SK-N-SH (cell line): Measurements from ENCODE around the gene PDILT.

Source experiments
- GATA2 ChIP-seq: sonication (generic); formaldehyde crosslinking; IDR thresholded peaks from 2 replicates; pipeline ENCODE4 v1.5.0; 2020; ENCODE audit warnings: mild to moderate bottlenecking, missing genetic modification reagents
- RXRA ChIP-seq: IDR thresholded peaks from 2 replicates; pipeline ENCODE4 v1.4.0; 2012; ENCODE audit warnings: low read depth, mild to moderate bottlenecking, borderline replicate concordance
- TF ChIP-seq, protein P1 (sequence below): IDR thresholded peaks from 2 replicates; pipeline ENCODE4 v1.4.0; 2012; ENCODE audit warnings: low read depth
- TF ChIP-seq, protein P2 (sequence below): fragments of 200-600 bp; sonication (generic); IDR thresholded peaks from 2 replicates; pipeline ENCODE4 v1.6.1; 2017; ENCODE audit warnings: antibody characterized with exemption, mild to moderate bottlenecking, moderate library complexity

DNA sequence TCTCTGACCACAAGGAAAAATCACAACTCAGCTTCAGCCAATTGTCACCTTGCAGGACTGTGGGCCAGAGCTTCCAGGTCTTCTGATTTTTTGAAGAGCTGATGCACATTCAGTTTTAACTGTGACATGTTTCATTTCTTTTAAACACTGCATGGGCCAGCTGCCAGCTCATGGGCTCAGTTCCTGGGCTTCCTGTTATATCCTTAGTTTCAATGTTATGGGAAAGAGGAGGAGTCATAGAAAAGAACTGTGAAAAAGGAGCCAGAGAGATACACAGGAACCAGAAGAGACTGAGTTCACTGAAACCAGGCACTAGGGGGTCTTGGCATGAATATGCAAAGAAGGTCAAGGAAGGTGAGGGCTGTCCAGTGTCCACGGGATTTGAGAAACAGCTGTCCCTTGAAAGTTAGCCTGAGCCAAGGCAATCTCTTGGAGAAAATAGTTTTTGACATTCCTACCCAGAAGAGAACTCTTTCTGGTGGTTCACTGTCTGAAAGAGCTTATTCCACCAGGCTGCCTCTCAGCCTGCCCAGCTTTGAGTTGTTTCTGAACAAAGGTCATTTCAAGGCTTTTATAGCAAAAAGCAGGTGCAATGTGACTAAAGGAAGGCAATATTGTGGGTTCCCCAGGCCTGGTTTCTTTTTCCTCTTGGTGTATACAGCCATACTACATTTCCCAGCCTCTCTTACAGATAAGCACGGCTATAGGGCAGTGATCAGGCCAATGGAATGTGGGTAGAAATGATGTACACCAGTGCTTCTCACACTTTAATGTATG, 10.5 kb downstream of the PDILT start:
- TF ChIP-seq, protein P1, sequence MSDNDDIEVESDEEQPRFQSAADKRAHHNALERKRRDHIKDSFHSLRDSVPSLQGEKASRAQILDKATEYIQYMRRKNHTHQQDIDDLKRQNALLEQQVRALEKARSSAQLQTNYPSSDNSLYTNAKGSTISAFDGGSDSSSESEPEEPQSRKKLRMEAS, result no peak
- TF ChIP-seq GATA2 (CRISPR knock-in tag) (no peak), RXRA (no peak)
- TF ChIP-seq, protein P2, sequence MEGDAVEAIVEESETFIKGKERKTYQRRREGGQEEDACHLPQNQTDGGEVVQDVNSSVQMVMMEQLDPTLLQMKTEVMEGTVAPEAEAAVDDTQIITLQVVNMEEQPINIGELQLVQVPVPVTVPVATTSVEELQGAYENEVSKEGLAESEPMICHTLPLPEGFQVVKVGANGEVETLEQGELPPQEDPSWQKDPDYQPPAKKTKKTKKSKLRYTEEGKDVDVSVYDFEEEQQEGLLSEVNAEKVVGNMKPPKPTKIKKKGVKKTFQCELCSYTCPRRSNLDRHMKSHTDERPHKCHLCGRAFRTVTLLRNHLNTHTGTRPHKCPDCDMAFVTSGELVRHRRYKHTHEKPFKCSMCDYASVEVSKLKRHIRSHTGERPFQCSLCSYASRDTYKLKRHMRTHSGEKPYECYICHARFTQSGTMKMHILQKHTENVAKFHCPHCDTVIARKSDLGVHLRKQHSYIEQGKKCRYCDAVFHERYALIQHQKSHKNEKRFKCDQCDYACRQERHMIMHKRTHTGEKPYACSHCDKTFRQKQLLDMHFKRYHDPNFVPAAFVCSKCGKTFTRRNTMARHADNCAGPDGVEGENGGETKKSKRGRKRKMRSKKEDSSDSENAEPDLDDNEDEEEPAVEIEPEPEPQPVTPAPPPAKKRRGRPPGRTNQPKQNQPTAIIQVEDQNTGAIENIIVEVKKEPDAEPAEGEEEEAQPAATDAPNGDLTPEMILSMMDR, result no peak
